HG03460 (cell line): ENCODE data around the gene RPS3.

Experiments
- ATAC-seq: cut with Tn5 transposase; IDR thresholded peaks from one replicate; pipeline ENCODE4 v1.9.1; 2021; ENCODE audit not compliant: unreplicated experiment

RPS3 gene

GRCh38 chr11:75454987-75455386 is 55.7 kb downstream of the RPS3 start:
- no peak for ATAC-seq
